NCI-H146 treated with DMSO at 0.1 percent for 48 hours (cell line): ENCODE data around the gene POLA1.
"Not testable (repeated sequence)": the region's sequence is repeated elsewhere in the genome, so short reads cannot be mapped to it uniquely, and the experiment has no call there.

Experiments used
- DNase-seq: peaks from one replicate; lab custom pipeline; 2025; ENCODE audit not compliant: unreplicated experiment; lab: John Stamatoyannopoulos, UW

Gene POLA1

DNA sequence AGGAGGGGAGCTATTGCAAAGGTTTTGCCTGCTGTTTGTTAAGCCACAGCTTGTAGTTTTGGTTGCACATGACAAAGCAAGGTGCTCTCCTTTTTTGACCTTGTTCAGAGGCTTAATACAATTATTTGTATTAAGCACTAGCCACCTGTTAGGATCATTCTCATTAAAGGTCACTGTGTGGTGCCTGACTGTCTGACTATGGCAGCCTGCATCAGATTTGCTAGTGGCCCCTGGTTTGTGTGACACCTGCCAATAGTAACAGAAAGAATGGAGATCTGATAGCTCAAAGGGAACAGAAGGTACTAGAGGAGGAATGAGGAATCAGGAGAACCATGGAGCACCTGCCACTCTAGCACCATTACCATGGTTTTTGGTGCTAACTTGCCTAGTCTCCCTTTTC is 102.5 kb downstream of the POLA1 start:
- no peak for DNase-seq

DNA sequence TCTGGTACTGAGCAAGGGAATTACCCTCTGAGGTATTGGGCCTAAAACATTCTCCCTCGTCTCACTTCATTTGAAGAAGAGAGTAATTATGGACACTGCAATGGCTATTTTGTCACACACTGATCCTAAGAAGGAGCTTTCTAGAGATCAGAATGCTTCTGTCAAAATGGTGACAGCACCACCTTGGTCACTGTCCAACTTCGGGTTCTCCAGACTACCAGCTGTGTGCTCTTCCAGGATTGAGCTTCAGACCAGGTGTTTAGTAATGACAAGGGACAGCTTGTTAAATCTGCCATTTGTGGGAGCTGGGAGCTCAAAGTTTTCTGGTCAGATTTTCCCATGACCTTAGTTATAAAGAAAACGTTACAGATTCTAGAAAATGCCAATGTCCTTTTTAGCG is 105.4 kb downstream of the POLA1 start:
- no peak for DNase-seq

DNA sequence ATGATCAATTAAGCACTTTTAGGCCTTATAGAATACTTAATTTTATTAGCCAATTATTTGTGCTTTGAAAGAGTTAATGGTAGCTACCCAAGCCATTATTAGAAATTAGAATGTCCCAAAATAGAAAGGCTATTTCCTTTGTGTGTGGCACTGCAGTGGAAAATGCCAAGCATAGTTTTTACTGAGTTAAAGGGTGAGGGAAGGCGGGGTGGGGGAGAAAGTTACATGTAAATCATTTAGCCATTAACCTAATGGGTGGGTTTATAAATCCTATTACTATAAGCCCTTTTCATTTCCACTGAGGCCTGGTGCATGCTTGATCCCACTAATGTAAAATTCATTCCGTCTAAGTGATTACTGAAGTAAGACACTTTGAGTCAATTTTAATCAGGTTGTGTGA is 105.8 kb downstream of the POLA1 start:
- no peak for DNase-seq

DNA sequence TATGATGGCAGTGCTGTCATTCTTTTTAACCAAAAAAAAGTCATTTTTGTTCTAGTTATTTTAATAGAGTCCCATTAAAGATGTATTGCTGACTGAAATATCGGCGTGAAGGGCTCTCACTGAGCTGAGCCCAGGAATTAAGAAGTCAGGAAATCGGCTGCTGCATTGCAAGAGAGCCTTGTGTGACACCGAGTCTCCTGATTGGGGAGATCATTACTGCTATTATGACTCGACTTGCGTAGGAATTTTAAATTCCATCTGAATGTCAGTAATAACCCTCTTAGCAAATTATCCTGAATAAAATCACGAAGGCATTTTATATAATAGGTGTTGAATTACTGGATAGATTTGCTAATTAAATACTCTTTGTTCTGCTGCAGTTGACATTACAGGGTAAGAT is 111.5 kb downstream of the POLA1 start:
- no peak for DNase-seq

DNA sequence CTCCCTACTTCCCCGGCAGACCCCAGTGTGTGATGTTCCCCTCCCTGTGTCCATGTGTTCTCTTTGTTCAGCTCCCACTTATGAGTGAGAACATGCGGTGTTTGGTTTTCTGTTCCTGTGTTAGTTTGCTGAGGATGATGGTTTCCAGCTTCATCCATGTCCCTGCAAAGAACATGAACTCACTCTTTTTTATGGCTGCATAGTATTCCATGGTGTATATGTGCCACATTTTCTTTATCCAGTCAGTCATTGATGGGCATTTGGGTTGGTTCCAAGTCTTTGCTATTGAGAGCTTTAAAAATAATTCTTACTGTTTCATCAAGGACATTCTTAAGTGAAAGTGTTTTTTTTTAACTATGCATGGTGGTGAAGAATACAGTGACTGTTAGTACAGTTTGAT is 126.1 kb downstream of the POLA1 start:
- not testable (repeated sequence) for DNase-seq

DNA sequence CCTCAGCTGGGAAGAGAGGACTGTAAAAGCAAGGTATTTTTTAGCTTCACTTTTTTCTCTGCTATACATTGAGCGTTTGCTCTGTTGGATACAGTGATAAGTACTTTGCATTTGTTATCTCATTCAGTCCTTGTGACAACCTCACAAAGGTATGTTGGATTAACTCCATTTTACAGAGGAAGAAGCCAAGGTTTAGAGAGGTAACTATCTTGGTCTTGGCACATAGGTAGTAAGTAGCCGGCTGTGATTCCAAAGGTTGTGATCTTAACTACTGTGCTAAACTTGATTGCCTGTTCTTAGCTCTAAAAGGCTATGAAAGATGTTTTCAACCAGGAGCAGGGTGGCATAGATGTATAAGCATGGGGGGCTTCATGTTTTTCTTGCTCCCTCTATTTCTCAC is 134.4 kb downstream of the POLA1 start:
- DNase-seq: no peak

DNA sequence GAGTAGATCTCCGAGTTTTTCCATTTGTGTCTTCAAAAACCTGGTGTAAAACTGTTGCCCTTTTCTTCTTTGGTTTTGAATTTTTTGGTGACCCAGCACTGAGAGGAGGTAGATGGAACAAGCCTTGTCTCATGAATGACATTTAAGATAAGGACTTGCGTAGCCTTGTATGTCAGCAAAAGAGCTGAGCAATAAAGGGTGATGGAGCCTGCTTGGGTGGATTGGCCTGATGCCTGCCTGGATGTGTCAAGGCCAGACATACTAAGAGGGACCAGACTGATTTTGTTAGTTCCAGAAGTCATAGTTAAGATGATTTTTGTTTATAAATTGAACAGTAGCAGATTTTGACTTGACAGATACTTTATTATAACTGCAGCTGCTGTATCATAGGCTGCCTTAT is 134.9 kb downstream of the POLA1 start:
- no peak for DNase-seq

DNA sequence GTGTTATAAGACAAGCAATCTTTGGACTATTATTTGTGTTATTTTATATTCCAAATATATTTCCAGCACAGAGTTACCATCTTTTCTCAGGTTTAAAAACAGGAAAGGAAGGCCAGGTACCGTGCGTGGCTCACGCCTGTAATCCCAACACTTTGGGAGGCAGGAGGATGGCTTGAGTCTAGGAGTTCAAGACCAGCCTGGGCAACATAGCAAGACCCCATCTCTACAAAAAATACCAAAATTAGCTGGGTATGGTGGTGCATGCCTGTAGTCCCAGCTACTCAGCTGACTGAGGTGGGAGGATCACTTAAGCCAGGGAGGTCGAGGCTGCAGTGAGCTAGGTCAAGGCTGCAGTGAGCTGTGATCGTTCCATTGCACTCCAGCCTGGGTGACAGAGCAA is 140.0 kb downstream of the POLA1 start:
- no peak for DNase-seq

DNA sequence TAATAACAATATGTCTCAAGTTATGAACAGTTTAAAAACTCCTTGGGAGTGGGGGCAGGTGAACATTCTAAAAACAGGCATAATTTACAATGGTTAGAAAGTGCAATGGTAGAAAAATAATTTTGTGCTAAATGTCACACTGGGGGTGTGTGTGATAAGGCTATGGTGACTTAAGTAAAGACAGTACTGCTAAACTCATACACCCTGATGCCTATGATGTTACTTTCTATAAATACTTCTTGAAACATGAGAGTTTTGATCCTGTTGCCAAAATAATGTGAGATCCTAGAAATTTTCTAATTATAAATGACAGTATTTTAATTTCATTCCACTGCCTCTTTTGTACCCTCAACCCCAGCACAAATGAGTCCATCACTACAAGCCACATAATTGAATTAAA is 144.2 kb downstream of the POLA1 start:
- no peak for DNase-seq

DNA sequence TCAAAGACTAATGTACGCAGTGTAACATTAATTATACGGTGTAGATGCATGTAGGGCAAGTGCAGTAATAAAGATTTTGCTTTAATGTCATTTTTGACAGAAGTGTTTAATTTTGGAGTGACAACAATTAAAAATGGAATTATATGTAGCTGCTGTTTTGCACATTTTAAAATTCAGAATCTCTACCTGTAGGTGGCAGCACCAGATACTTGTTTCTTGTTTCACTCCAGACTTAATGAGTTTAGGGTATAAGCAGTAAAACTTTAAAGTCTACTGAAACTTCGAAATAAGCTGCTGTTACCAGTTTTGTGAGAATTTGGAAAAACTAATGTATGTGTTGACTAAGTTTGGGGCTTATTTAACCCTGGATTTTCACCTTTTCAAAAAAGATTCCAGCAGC is 144.9 kb downstream of the POLA1 start:
- DNase-seq: no peak

DNA sequence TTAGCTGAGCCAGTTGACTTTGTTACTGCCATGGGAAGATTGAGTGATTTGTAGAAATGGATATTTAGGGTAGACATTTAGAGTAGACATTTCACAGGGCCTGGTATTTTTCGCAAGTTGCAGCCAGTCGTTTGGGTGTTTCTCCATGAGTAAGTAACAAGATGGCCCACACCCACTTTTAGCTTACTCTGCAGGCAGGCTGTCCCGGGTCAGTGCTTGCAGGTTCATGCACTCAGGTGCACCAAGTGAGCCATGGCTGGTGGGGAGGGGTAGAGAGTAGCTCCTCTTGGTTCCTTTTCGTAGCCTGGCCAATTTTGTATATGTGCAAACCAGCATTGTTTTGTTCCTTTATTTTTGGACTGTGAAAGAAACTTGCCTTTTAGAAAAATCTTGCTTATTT is 145.6 kb downstream of the POLA1 start:
- no peak for DNase-seq

DNA sequence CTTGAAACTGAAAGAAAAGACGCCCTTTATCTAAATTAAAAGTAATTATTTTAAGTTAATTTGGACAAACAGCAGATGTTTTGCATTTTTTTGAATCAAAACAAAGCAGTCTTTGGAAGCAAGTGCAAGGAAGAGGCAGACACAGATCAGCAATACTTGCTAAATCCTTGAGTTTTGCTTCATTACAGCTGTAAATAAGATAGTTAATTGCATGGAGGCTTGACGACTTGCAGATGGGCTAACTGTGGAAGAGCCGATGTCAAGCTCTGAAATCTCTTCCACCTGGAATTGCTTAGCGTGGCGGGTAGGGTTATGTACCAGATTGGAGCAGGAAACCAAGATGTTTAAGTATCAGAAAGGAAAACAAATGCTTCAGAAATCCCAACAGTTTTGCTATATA is 148.8 kb downstream of the POLA1 start:
- DNase-seq: no peak

DNA sequence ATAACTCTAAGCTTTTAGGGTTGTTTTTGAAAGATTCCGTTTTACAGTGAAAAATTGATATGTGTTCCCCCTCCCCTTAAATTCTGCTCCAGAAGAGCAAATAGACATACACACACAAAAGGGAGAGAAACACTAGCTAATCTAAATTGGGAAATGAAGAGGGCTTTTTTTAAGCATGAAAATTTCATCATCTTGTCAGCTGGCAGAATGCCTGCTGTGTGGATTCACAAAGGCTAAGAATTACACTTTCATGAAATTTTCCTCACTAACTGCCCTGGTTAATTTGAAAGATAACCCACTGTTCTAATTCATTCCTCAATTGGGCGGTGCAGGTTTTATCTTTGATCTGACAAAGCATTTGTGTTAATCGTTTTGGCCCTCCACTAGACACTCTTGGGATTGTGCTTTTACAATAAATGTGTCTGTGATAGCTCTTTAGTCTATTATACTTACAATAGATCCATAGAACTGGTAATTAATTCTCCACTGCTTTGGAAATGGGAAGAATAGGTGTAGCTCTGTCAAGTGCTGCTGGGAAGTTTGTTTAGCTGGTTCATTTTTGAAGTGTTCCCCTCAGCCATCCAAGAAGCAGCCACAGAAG is 152.9 kb downstream of the POLA1 start:
- DNase-seq: peak; percentile 89

DNA sequence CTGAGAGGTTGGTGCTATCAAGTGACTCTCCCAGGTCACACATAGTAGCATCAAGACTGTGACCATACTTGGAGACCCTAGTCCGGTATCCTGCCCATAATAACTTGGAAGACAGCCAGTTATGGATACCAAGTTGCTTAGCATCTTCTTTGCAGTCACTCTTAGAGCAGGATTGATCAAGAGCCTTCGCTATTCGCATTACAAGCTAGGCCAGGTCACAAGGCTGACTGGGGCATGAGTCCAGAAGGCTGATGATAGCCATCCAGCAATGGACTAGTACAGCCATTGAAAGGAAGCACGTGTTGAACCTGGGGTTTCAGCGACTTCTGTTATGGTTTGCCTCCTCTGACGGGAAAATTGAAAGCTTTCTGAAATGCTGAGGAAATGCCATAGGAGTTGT is 157.6 kb downstream of the POLA1 start:
- DNase-seq: no peak

DNA sequence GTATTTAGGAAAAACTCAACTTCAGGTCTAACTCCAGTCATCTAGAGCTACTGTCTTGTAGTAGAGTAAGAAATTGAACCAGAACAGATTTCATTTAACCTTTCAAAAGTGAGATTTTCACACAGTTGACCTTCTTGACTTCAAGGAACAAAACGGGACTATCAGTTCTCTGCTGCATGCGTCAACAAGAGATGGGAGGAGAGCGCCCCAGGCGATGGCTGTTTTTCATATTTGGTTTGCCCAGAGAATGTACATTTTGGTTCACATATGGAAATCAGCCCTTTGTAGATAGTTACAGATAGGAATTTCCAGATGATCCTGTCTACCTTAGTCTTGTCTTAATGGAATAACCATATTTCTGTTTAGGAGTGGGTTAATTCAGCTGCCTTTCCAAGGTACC is 158.1 kb downstream of the POLA1 start:
- no peak for DNase-seq

DNA sequence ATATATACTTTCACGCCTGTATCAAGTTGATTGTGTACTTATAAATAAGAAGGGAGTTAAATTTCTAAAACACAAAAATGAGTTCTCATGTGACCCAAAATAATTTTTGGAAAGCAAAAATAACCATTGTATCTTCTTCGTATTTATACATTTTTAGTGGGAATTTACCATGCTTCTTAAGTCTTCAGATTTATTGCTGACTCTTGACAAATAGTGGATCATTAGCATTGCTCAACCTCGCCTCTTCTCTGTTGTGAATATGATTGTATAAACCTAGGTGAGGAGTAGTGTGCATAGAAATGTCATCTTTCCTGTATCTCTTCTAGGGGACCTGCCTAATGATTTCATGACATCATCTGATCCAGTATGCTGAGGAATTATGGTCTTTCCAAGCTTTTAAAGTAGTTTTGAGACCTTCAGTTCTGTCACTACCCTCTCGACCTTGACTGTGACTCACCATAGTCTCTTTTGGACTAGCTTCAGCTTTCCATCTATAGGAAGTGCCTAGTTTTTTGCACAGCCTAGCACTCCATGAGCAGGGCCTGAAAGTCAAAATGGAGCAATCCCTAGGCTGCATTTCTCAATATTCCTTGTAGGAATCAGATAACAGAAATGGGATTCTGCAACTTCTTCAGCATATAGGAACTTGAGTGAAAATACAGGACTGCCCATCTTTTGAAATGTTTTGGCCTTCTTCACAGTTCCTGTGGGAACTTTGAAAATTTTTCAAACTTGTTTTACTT is 164.5 kb downstream of the POLA1 start:
- DNase-seq: no peak

DNA sequence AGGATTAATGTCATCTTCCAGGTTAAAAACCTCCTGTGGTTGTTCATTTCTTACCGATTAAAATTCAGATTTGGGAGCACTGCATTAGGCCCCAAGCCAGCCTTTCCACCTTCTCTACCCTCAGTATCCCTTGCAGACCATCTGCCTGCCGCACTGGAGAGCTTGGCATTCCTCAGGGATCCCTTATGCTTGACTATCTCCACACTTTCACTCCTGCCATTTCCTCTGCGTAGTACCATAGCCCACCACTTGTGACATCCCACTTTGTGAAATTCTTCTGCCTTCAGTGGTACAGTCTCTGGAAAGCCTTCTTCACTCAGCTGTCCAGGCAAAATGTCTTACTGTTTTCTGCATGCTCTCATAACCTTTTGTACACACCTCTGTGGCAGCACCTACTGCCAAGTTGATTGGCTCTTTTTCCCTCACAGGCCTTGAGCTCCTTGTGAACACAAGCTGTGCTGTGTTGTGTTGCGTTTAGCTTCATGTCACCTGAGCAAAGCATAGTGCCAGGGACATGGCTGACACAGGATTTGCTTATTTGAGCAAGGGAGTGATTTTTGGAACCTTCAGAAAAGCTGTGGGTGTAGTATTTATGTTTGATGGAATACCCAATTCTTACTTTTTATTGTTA is 165.6 kb downstream of the POLA1 start:
- DNase-seq: no peak

DNA sequence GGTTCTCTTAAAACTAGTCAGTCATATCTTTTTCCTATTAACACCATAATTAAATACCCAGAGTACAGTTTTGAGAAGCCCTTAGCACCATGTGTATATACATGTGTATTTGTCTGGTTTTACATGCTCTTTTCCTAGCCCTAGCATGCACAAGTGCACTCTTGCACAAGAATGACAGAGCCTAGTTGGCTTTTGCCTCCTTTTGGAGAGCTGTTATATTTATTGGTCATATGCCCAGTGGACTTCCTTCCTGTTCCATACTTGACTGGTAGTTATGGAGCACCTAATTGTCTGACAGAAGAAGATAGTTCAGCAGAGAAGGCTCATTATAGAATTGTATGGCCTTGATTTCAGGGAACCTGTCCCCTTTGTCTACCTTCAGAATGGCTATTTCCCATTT is 166.4 kb downstream of the POLA1 start:
- no peak for DNase-seq

DNA sequence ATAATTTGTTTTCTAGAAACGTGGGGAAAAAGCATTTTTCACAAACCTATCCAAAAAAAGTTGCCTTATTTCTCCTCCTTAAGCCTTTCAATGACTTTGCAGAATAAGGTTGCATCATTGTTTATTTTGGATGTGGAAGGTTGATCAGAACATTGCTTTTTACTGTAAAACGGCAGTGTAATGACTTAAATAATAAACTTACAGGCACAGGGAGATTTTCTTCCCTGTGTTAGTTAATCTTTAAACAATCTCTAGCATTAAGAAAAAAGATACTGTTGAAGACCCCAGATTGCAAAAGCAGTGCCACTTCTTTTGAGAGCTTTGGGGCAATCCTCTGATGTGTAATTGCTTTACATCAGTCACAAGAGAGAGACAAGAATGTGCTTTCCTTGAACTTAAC is 168.6 kb downstream of the POLA1 start:
- no peak for DNase-seq

DNA sequence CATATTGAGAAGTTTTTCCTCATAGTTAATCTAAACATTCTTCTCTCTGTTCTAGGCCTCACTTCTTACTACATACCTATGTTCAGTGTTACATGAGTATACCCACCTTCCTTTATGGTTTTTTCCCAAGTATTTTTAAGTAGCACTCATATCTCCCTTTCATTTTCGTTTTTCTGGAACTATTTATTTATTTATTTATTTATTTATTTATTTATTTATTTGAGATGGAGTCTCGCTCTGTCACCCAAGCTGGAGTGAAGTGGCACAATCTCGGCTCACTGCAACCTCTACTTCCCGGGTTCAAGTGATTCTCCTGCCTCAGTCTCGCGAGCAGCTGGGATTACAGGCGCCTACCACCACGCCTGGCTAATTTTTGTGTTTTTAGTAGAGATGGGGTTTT is 170.1 kb downstream of the POLA1 start:
- DNase-seq: not testable (repeated sequence)

DNA sequence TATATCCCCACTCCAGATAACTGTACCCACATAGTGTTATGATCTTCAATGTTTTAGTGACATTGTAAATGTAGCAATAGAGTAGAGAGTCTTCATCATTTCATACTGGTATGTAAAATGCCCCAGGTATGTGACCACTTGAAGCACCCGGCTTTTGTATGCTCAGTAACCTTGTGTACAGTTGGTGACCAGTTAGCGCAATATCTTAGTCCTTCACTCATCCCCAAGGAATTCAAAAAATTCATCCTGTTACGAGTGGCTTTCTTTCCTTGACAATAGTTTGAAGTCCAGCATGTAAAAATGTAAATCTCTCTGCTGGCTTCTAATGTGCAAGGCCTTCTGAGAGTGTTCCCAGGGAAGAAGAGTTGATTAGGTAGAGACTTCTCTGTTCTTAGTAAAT is 176.4 kb downstream of the POLA1 start:
- DNase-seq: no peak

DNA sequence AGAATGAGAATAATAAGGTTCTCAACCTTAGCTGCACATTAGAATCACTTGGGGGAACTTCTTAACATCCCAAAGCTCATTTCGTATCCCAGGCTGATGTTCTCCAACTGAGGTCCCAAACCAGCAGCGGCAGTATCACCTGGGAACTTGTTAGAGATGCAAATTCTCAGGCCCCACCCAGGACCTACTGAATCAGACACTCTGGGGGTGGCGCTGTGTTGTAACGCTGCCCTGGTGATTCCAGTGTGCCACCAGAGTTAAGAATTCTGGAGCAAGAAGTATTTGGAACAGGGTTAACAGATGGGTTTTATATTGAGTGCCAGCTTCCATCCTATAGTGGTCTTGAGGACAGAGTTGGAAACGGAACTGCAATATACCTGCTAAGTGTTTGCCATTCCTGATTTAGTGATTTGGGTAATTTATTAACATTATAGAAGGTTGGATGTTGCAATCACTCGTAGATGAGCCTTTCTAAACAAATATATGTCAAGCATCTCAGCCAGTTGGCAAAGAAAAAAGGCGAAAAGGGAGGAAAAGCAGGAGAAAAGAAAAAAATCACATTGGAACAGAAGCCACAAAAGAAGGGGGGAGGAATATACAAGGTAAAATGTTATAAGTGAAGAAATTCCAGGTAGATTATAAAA is 181.0 kb downstream of the POLA1 start:
- no peak for DNase-seq
